ENCODE measurements around the gene CDC42SE2.

CDC42SE2 gene

GRCh38 chr5:131272307-131272706, 8.5 kb downstream of the CDC42SE2 start:
- no peak overlapping the region for H4K91ac ChIP-seq (ENCODE audit: low read depth, low read length, poor library complexity)
- peaks cover 0 to 3% of the 10 kb centered on the region in 2 donors for H3K4me1 ChIP-seq (ENCODE audit: control insufficient read depth in 2 of 2, insufficient read depth in 1 of 2, low read depth in 1 of 2, low read length in 2 of 2)
- no peak overlapping the region for H2BK120ac ChIP-seq (ENCODE audit: low read depth, low read length)
- H3K9me3 ChIP-seq (replicated peaks in 1 of 2; ENCODE audit: control insufficient read depth in 2 of 2, insufficient read depth in 1 of 2, low read depth in 1 of 2, low read length in 2 of 2) = no peaks in the 10 kb centered on the region
- H3K4me3 ChIP-seq (ENCODE audit: low read length in 2 of 2) = no peak overlapping the region
- no peaks in the 10 kb centered on the region for H3K36me3 ChIP-seq (replicated peaks in 1 of 2; ENCODE audit: control insufficient read depth in 2 of 2, insufficient read depth in 2 of 2, low read length in 2 of 2)
- H3K4ac ChIP-seq (ENCODE audit: low read length) = no peak overlapping the region
- no peak overlapping the region for H3K27ac ChIP-seq (replicated peaks; ENCODE audit: low read length)
- H3K27me3 ChIP-seq (ENCODE audit: control insufficient read depth in 3 of 3, insufficient read depth in 3 of 3, low read depth in 1 of 3, low read length in 3 of 3) = no peaks in the 10 kb centered on the region
- DNase-seq (ENCODE audit: low spot score) = no peak
- H2BK12ac ChIP-seq (ENCODE audit: low read length) = no peak overlapping the region
- H3K23ac ChIP-seq (ENCODE audit: low read depth, low read length, poor library complexity) = no peak overlapping the region
- WGBS, 2 donors (ENCODE audit: extremely low coverage in 2 of 2, insufficient read length in 2 of 2, insufficient replicate concordance in 1 of 2) = no CpG with 5 or more reads among the region's 5 CpGs
- H3K79me1 ChIP-seq (ENCODE audit: low read depth, low read length) = peaks cover 2% of the 10 kb centered on the region
- H2BK15ac ChIP-seq (ENCODE audit: low read length) = no peak overlapping the region
- no peak overlapping the region for H3K4me2 ChIP-seq (ENCODE audit: insufficient read depth, low read length, poor library complexity, severe bottlenecking)
- H3K18ac ChIP-seq (ENCODE audit: low read length) = no peak overlapping the region
- H3K14ac ChIP-seq (ENCODE audit: low read length) = no peak overlapping the region
- H2BK5ac ChIP-seq (ENCODE audit: low read length) = no peak overlapping the region
- H4K8ac ChIP-seq (ENCODE audit: low read depth, low read length) = no peak overlapping the region
- H2AFZ ChIP-seq (ENCODE audit: low read length) = no peak overlapping the region
- H2AK5ac ChIP-seq (ENCODE audit: low read depth, low read length) = no peak overlapping the region
- H3K9ac ChIP-seq (ENCODE audit: low read depth, low read length, poor library complexity) = no peak overlapping the region

- H2BK12ac ChIP-seq (ENCODE audit: low read length) = no peak overlapping the region
- H3K27me3 ChIP-seq (ENCODE audit: control insufficient read depth in 3 of 3, insufficient read depth in 3 of 3, low read depth in 1 of 3, low read length in 3 of 3) = no peaks in the 10 kb centered on the region
- H2AFZ ChIP-seq (ENCODE audit: low read length) = no peak overlapping the region
- no peak overlapping the region for H3K23ac ChIP-seq (ENCODE audit: low read depth, low read length, poor library complexity)
- no peaks in the 10 kb centered on the region for H3K36me3 ChIP-seq (replicated peaks in 1 of 2; ENCODE audit: control insufficient read depth in 2 of 2, insufficient read depth in 2 of 2, low read length in 2 of 2)
- H4K8ac ChIP-seq (ENCODE audit: low read depth, low read length) = no peak overlapping the region
- WGBS, 2 donors (ENCODE audit: extremely low coverage in 2 of 2, insufficient read length in 2 of 2, insufficient replicate concordance in 1 of 2) = no CpG with 5 or more reads among the region's 2 CpGs
- H2BK5ac ChIP-seq (ENCODE audit: low read length) = no peak overlapping the region
- no peaks in the 10 kb centered on the region for H3K9me3 ChIP-seq (replicated peaks in 1 of 2; ENCODE audit: control insufficient read depth in 2 of 2, insufficient read depth in 1 of 2, low read depth in 1 of 2, low read length in 2 of 2)
- no peak overlapping the region for H2BK120ac ChIP-seq (ENCODE audit: low read depth, low read length)
- no peak overlapping the region for H3K18ac ChIP-seq (ENCODE audit: low read length)
- no peak for DNase-seq (ENCODE audit: low spot score)
- peaks cover 0 to 3% of the 10 kb centered on the region in 2 donors for H3K4me1 ChIP-seq (ENCODE audit: control insufficient read depth in 2 of 2, insufficient read depth in 1 of 2, low read depth in 1 of 2, low read length in 2 of 2)
- no peak overlapping the region for H3K4me2 ChIP-seq (ENCODE audit: insufficient read depth, low read length, poor library complexity, severe bottlenecking)
- H3K79me1 ChIP-seq (ENCODE audit: low read depth, low read length) = peaks cover 2% of the 10 kb centered on the region
- no peak overlapping the region for H3K4me3 ChIP-seq (ENCODE audit: low read length in 2 of 2)
- H3K14ac ChIP-seq (ENCODE audit: low read length) = no peak overlapping the region
- no peak overlapping the region for H2AK5ac ChIP-seq (ENCODE audit: low read depth, low read length)
- H3K27ac ChIP-seq (replicated peaks; ENCODE audit: low read length) = no peak overlapping the region
- no peak overlapping the region for H4K91ac ChIP-seq (ENCODE audit: low read depth, low read length, poor library complexity)
- no peak overlapping the region for H3K4ac ChIP-seq (ENCODE audit: low read length)
- H3K9ac ChIP-seq (ENCODE audit: low read depth, low read length, poor library complexity) = no peak overlapping the region
- H2BK15ac ChIP-seq (ENCODE audit: low read length) = no peak overlapping the region
Measured at GRCh38 chr5:131272724-131273123, 8.9 kb downstream of the CDC42SE2 start.

GRCh38 chr5:131274326-131275063, 10.6 kb downstream of the CDC42SE2 start:
- WGBS, 2 donors (ENCODE audit: extremely low coverage in 2 of 2, insufficient read length in 2 of 2, insufficient replicate concordance in 1 of 2) = no CpG with 5 or more reads among the region's 6 CpGs
- H3K36me3 ChIP-seq (replicated peaks in 1 of 2; ENCODE audit: control insufficient read depth in 2 of 2, insufficient read depth in 2 of 2, low read length in 2 of 2) = no peaks in the 10 kb centered on the region
- DNase-seq (ENCODE audit: low spot score) = no peak

GRCh38 chr5:131276072-131276471, 12.2 kb downstream of the CDC42SE2 start:
- H2AFZ ChIP-seq (ENCODE audit: low read length) = no peak overlapping the region
- H2BK120ac ChIP-seq (ENCODE audit: low read depth, low read length) = no peak overlapping the region
- H3K9me3 ChIP-seq (replicated peaks in 1 of 2; ENCODE audit: control insufficient read depth in 2 of 2, insufficient read depth in 1 of 2, low read depth in 1 of 2, low read length in 2 of 2) = no peaks in the 10 kb centered on the region
- no peak overlapping the region for H4K8ac ChIP-seq (ENCODE audit: low read depth, low read length)
- H3K4ac ChIP-seq (ENCODE audit: low read length) = no peak overlapping the region
- no peak overlapping the region for H3K18ac ChIP-seq (ENCODE audit: low read length)
- H4K91ac ChIP-seq (ENCODE audit: low read depth, low read length, poor library complexity) = no peak overlapping the region
- H3K4me1 ChIP-seq (ENCODE audit: control insufficient read depth in 2 of 2, insufficient read depth in 1 of 2, low read depth in 1 of 2, low read length in 2 of 2) = peaks cover 0 to 3% of the 10 kb centered on the region in 2 donors
- no peak overlapping the region for H2AK5ac ChIP-seq (ENCODE audit: low read depth, low read length)
- H3K27ac ChIP-seq (replicated peaks; ENCODE audit: low read length) = no peak overlapping the region
- H2BK12ac ChIP-seq (ENCODE audit: low read length) = no peak overlapping the region
- H2BK15ac ChIP-seq (ENCODE audit: low read length) = no peak overlapping the region
- H3K79me1 ChIP-seq (ENCODE audit: low read depth, low read length) = peaks cover 5% of the 10 kb centered on the region
- no peaks in the 10 kb centered on the region for H3K27me3 ChIP-seq (ENCODE audit: control insufficient read depth in 3 of 3, insufficient read depth in 3 of 3, low read depth in 1 of 3, low read length in 3 of 3)
- no peak overlapping the region for H3K9ac ChIP-seq (ENCODE audit: low read depth, low read length, poor library complexity)
- H3K23ac ChIP-seq (ENCODE audit: low read depth, low read length, poor library complexity) = no peak overlapping the region
- no CpG with 5 or more reads among the region's 6 CpGs for WGBS, 2 donors (ENCODE audit: extremely low coverage in 2 of 2, insufficient read length in 2 of 2, insufficient replicate concordance in 1 of 2)
- H3K36me3 ChIP-seq (replicated peaks in 1 of 2; ENCODE audit: control insufficient read depth in 2 of 2, insufficient read depth in 2 of 2, low read length in 2 of 2) = no peaks in the 10 kb centered on the region
- no peak overlapping the region for H3K4me2 ChIP-seq (ENCODE audit: insufficient read depth, low read length, poor library complexity, severe bottlenecking)
- DNase-seq (ENCODE audit: low spot score) = no peak
- no peak overlapping the region for H3K4me3 ChIP-seq (ENCODE audit: low read length in 2 of 2)
- no peak overlapping the region for H3K14ac ChIP-seq (ENCODE audit: low read length)
- H2BK5ac ChIP-seq (ENCODE audit: low read length) = no peak overlapping the region

More at GRCh38 chr5:131274326-131275063, 10.6 kb downstream of the CDC42SE2 start:
- Histone ChIP-seq H3K4me1 (ENCODE audit: control insufficient read depth in 2 of 2, insufficient read depth in 1 of 2, low read depth in 1 of 2, low read length in 2 of 2) (peaks cover 0 to 3% of the 10 kb centered on the region in 2 donors), H2BK12ac (ENCODE audit: low read length) (no peak overlapping the region), H4K91ac (ENCODE audit: low read depth, low read length, poor library complexity) (no peak overlapping the region), H2AFZ (ENCODE audit: low read length) (no peak overlapping the region), H3K9me3 (replicated peaks in 1 of 2; ENCODE audit: control insufficient read depth in 2 of 2, insufficient read depth in 1 of 2, low read depth in 1 of 2, low read length in 2 of 2) (no peaks in the 10 kb centered on the region), H4K8ac (ENCODE audit: low read depth, low read length) (no peak overlapping the region), H3K4ac (ENCODE audit: low read length) (no peak overlapping the region), H2BK5ac (ENCODE audit: low read length) (no peak overlapping the region), H3K27ac (replicated peaks; ENCODE audit: low read length) (no peak overlapping the region), H3K27me3 (ENCODE audit: control insufficient read depth in 3 of 3, insufficient read depth in 3 of 3, low read depth in 1 of 3, low read length in 3 of 3) (no peaks in the 10 kb centered on the region), H2AK5ac (ENCODE audit: low read depth, low read length) (no peak overlapping the region), H2BK120ac (ENCODE audit: low read depth, low read length) (no peak overlapping the region), H2BK15ac (ENCODE audit: low read length) (no peak overlapping the region), H3K23ac (ENCODE audit: low read depth, low read length, poor library complexity) (no peak overlapping the region), H3K4me2 (ENCODE audit: insufficient read depth, low read length, poor library complexity, severe bottlenecking) (no peak overlapping the region), H3K18ac (ENCODE audit: low read length) (no peak overlapping the region), H3K9ac (ENCODE audit: low read depth, low read length, poor library complexity) (no peak overlapping the region), H3K79me1 (ENCODE audit: low read depth, low read length) (peaks cover 2% of the 10 kb centered on the region), H3K14ac (ENCODE audit: low read length) (no peak overlapping the region), H3K4me3 (ENCODE audit: low read length in 2 of 2) (no peak overlapping the region)
